PC-3 (cell line): ENCODE results near the gene RSL1D1. TPM values are rescaled to one million over a fixed set of nuclear protein-coding genes. Genes with fewer than 3 reads are reported as not detected.
"Not testable (repeated sequence)": the region's sequence is repeated elsewhere in the genome, so short reads cannot be mapped to it uniquely, and the experiment has no call there.

Experiments used
- ATAC-seq: fragments of 200-7000 bp; cut with Tn5 transposase; 2 replicates; pipeline ENCODE4 v1.9.1; 2020; ENCODE audit warnings: mild to moderate bottlenecking, moderate library complexity
- BruUV-seq: library from RNA; stranded (reverse); fragments of 400-500 nt; replicated peaks from 2 replicates; lab custom pipeline; 2021; lab: Mats Ljungman, UMichigan
- CTCF ChIA-PET: fragments of 300-600 bp; sonication (Branson Sonifier 250); formaldehyde crosslinking; loops from one replicate; lab custom pipeline; 2022; ENCODE audit warnings: antibody characterized with exemption; lab: Charles Lee
- POLR2A ChIA-PET: fragments of 300-600 bp; sonication (Branson Sonifier 250); formaldehyde crosslinking; loops from one replicate; lab custom pipeline; 2022; ENCODE audit warnings: antibody characterized with exemption; ENCODE audit not compliant: unreplicated experiment; lab: Charles Lee
- DNase-seq: peaks from one replicate; pipeline ENCODE4 v3.0.0-alpha.2; 2015
- H2AFZ ChIP-seq: fragments of 300-600 bp; sonication (generic); 2 replicates; pipeline ENCODE4 v1.6.0; 2016; ENCODE audit warnings: antibody characterized with exemption, low read length
- H3F3A ChIP-seq: fragments of 300-600 bp; sonication (generic); one replicate; pipeline ENCODE4 v1.6.0; 2017; ENCODE audit warnings: antibody characterized with exemption, low read length, control low read depth, mild to moderate bottlenecking; ENCODE audit not compliant: unreplicated experiment
- H3K27ac ChIP-seq: fragments of 300-600 bp; sonication (generic); 2 replicates; pipeline ENCODE4 v1.5.1; 2016; ENCODE audit warnings: mild to moderate bottlenecking, low read length
- H3K27me3 ChIP-seq: fragments of 300-600 bp; sonication (generic); 2 replicates; pipeline ENCODE4 v1.6.1; 2016; ENCODE audit warnings: low read length, mixed read lengths
- H3K36me3 ChIP-seq: fragments of 300-600 bp; sonication (generic); 2 replicates; pipeline ENCODE4 v1.6.1; 2016; ENCODE audit warnings: low read depth, mixed run types, low read length, mixed read lengths
- H3K4me1 ChIP-seq: fragments of 300-600 bp; sonication (generic); 2 replicates; pipeline ENCODE4 v1.5.1; 2016; ENCODE audit warnings: low read length; ENCODE audit not compliant: insufficient read depth
- H3K4me2 ChIP-seq: fragments of 300-600 bp; sonication (generic); 2 replicates; pipeline ENCODE4 v1.6.0; 2016; ENCODE audit warnings: low read length
- H3K4me3 ChIP-seq: fragments of 300-600 bp; sonication (generic); 2 replicates; pipeline ENCODE4 v1.5.1; 2016; ENCODE audit warnings: mild to moderate bottlenecking, low read length, mixed read lengths
- H3K79me2 ChIP-seq: fragments of 300-600 bp; sonication (generic); 2 replicates; pipeline ENCODE4 v1.6.1; 2017; ENCODE audit warnings: low read length, mixed read lengths
- H3K9ac ChIP-seq: fragments of 300-600 bp; sonication (generic); 2 replicates; pipeline ENCODE4 v1.6.0; 2016; ENCODE audit warnings: mild to moderate bottlenecking, low read length
- H3K9me2 ChIP-seq: fragments of 300-600 bp; sonication (generic); replicated peaks from 2 replicates; pipeline ENCODE4 v1.6.1; 2016; ENCODE audit warnings: mixed run types, low read length, mixed read lengths
- H3K9me3 ChIP-seq: fragments of 300-600 bp; sonication (generic); 2 replicates; pipeline ENCODE4 v1.6.1; 2016; ENCODE audit warnings: low read length, mixed read lengths
- H4K20me1 ChIP-seq: fragments of 300-600 bp; sonication (generic); 2 replicates; pipeline ENCODE4 v1.6.1; 2016; ENCODE audit warnings: low read length, mixed read lengths
- EZH2 ChIP-seq: fragments of 300-600 bp; sonication (generic); IDR thresholded peaks from one replicate; pipeline ENCODE4 v1.6.1; 2017; ENCODE audit warnings: antibody characterized with exemption, mild to moderate bottlenecking, low read length; ENCODE audit not compliant: unreplicated experiment
- EZH2phosphoT487 ChIP-seq: fragments of 300-600 bp; sonication (generic); IDR thresholded peaks from 2 replicates; pipeline ENCODE4 v1.6.1; 2018; ENCODE audit warnings: mild to moderate bottlenecking, antibody characterized with exemption, low read length, borderline replicate concordance
- intact Hi-C: fragments of 100-400 bp; cut with micrococcal nuclease; formaldehyde crosslinking; loops from 2 replicates; pipeline ENCODE4 v1.9.0; 2023
- total RNA-seq: library from RNA; depleted of rRNA; stranded (reverse); fragments of >200 nt; gene quantifications from 2 replicates; pipeline ENCODE4 v1.2.3, GENCODE V29; 2014
- TF ChIP-seq, protein P1 (sequence below): fragments of 300-600 bp; sonication (generic); conservative IDR thresholded peaks from 2 replicates; pipeline ENCODE4 v1.5.1; 2017; ENCODE audit warnings: antibody characterized with exemption, low read depth, mild to moderate bottlenecking, low read length

RSL1D1 gene
- total RNA-seq, 1 experiment from 2014 or later = 75.9 TPM

DNA sequence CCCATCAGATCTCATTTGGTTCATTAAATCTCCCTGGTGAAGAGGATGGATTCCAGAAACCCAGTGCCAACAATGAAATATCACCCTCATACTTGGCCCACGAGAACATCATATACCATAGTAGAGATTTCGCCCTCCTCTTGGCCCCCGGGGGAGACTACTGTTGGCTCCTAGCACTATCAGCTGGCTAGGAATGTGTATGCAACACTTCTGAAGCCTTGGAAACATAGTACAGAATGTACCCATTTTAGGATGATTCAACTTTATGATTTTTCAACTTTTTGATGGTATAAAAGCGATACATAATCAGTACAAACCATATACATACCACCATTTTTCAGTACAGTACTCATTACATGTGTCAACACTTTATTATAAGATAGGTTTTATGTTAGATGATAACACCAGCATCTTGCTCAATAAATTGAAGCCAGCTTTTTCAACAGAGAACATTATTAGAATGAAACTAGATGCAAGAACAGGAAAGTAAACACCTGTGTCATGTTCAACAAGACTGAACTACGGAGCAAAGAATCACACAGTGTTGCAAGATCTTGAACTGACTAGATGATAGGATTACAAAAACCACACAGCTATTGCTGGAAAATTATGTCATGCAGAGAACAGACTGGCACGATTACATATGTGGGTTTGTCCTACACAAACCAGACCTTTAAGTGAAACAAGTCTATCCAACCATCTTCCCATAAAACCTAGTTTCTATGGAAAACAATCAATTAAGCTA, 17.2 kb downstream of the RSL1D1 start:
- Histone ChIP-seq H3K9me3 (no peaks in the 10 kb centered on the region), H3K9me2 (no peaks in the 10 kb centered on the region), H3K36me3 (peaks cover 23% of the 10 kb centered on the region; the same call in 1 of the 2 replicates), H3K79me2 (no peaks in the 10 kb centered on the region), H3K27ac (no peak overlapping the region), H3F3A (no peaks in the 10 kb centered on the region), H3K27me3 (no peaks in the 10 kb centered on the region), H3K9ac (no peak overlapping the region), H3K4me1 (peaks cover 4% of the 10 kb centered on the region; the same call in 1 of the 2 replicates), H3K4me2 (no peak overlapping the region), H3K4me3 (no peak overlapping the region), H4K20me1 (no peaks in the 10 kb centered on the region), H2AFZ (no peak overlapping the region)
- TF ChIP-seq EZH2phosphoT487 (no peak), EZH2 (no peak)
- TF ChIP-seq, protein P1, sequence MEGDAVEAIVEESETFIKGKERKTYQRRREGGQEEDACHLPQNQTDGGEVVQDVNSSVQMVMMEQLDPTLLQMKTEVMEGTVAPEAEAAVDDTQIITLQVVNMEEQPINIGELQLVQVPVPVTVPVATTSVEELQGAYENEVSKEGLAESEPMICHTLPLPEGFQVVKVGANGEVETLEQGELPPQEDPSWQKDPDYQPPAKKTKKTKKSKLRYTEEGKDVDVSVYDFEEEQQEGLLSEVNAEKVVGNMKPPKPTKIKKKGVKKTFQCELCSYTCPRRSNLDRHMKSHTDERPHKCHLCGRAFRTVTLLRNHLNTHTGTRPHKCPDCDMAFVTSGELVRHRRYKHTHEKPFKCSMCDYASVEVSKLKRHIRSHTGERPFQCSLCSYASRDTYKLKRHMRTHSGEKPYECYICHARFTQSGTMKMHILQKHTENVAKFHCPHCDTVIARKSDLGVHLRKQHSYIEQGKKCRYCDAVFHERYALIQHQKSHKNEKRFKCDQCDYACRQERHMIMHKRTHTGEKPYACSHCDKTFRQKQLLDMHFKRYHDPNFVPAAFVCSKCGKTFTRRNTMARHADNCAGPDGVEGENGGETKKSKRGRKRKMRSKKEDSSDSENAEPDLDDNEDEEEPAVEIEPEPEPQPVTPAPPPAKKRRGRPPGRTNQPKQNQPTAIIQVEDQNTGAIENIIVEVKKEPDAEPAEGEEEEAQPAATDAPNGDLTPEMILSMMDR = no peak
- ATAC-seq = no peak
- intact Hi-C loops = no loop called here
- ChIA-PET POLR2A (interaction anchor here (0.6 kb wide), 1 partner anchor 11 kb away, joined by 3 read pairs; no protein-coding TSS in a partner anchor), CTCF (no interaction called here)
- DNase-seq = peak; percentile 23
- BruUV-seq = no TSS peak

- no peaks in the 10 kb centered on the region for H3F3A ChIP-seq
- DNase-seq (no peak), ATAC-seq (no peak)
- H3K9me3 ChIP-seq = no peaks in the 10 kb centered on the region
- no peaks in the 10 kb centered on the region for H3K9me2 ChIP-seq
- H3K4me1 ChIP-seq = no peaks in the 10 kb centered on the region
- H3K36me3 ChIP-seq = no peaks in the 10 kb centered on the region
- H4K20me1 ChIP-seq = no peaks in the 10 kb centered on the region
- H3K4me2 ChIP-seq = no peak overlapping the region
- H2AFZ ChIP-seq = no peak overlapping the region
- intact Hi-C loops = no loop called here
- H3K9ac ChIP-seq = no peak overlapping the region
- CTCF ChIA-PET = no interaction called here
- H3K4me3 ChIP-seq = no peak overlapping the region
- POLR2A ChIA-PET = no interaction called here
- H3K79me2 ChIP-seq = no peaks in the 10 kb centered on the region
- TF ChIP-seq EZH2phosphoT487 = no peak
- no peak for TF ChIP-seq EZH2
- TF ChIP-seq, protein P1 = no peak
- no peaks in the 10 kb centered on the region for H3K27me3 ChIP-seq
- no TSS peak for BruUV-seq
- no peak overlapping the region for H3K27ac ChIP-seq
Measured at GRCh38 chr16:11828696-11829095, 22.6 kb downstream of the RSL1D1 start.

DNA sequence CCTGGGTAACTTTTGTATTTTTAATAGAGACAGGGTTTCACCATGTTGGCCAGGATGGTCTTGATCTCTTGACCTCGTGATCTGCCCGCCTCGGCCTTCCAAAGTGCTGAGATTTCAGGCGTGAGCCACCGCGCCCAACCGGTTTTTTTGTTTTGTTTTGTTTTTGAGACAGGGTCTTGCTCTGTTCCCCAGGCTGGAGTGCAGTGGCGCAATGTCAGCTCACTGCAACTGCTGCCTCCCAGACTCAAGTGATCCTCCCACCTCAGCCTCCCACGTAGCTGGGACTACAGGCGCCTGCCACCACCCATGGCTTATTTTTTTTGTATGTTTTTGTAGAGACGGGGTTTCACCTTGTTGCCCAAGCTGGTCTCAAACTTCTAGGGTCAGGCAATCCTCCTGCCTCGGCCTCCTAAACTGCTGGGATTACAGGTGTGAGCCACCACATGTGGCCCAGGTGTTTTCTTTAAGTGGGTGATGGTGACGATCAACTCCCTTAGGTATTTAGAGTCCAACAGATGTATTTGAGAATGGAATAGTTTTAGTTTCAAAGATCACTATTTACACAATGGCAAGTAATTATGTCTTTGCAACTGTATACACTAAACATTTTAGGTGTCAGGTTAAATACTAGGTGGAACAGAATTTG, 25.7 kb downstream of the RSL1D1 start:
- intact Hi-C loops, H3K36me3 ChIP-seq, H2AFZ ChIP-seq, POLR2A ChIA-PET, H3K4me2 ChIP-seq, H3K27ac ChIP-seq, H3K4me3 ChIP-seq, CTCF ChIA-PET, H3K9ac ChIP-seq, H3K4me1 ChIP-seq, H3K9me2 ChIP-seq, H3F3A ChIP-seq, ATAC-seq, DNase-seq, H3K9me3 ChIP-seq, BruUV-seq, H3K79me2 ChIP-seq, H3K27me3 ChIP-seq, H4K20me1 ChIP-seq: not testable (repeated sequence)
